Measurements from ENCODE around the gene EVI2A.
"Not testable (repeated sequence)": the region's sequence is repeated elsewhere in the genome, so short reads cannot be mapped to it uniquely, and the experiment has no call there.

The EVI2A gene

GRCh38 chr17:31297090-31297489, 24.3 kb downstream of the EVI2A start, which contains the start of gene OMG:
OMG (minus strand) TSS chr17:31297239; CDS start chr17:31296331, 908 bp downstream.
- H3K9me3 ChIP-seq, result no peaks in the 10 kb centered on the region
- H3K36me3 ChIP-seq, result 0 out of 2 replicates have a peak, but pooled peaks cover 3% of the 10 kb centered on the region
- no peak within 1 kb of the TSS for H3K4me3 ChIP-seq
- H3K27me3 ChIP-seq, result no peaks in the 10 kb centered on the region
- H3K4me1 ChIP-seq, result no peaks in the 10 kb centered on the region
- no peak within 1 kb of the TSS for H3K9ac ChIP-seq
- no peak for TF ChIP-seq Cebpa-rat (IDR thresholded peaks at IDR 0.05)
- H3K27ac ChIP-seq, result no peak within 1 kb of the TSS
- no peak within 1 kb of the TSS for H3K4me2 ChIP-seq
- no peaks in the 10 kb centered on the region for H4K20me1 ChIP-seq

DNA sequence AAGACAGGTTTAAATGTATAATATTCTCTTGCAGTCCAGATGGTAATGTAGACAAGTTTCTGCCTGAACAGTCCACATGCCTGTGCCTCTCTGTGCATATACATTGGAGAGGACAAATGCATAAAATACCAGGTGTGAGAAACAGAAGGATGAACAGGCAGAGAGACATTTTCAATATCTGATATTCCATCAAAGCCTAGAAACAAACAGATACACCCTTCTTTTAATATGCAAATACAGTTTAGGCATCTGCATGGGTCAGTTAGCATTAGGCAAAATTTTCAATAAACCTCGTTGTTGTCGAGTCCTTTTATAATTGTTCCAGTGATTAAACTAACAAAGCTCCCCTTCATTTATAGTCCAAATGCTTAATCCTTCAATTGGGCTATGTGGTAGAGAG, 25.3 kb downstream of the EVI2A start:
- no peaks in the 10 kb centered on the region for H4K20me1 ChIP-seq
- no peak for TF ChIP-seq Cebpa-rat (IDR thresholded peaks at IDR 0.05)

GRCh38 chr17:31295489-31295871, 25.9 kb downstream of the EVI2A start:
- TF ChIP-seq Cebpa-rat (IDR thresholded peaks at IDR 0.05), result no peak
- H3K4me2 ChIP-seq, result no peak overlapping the region
- H3K4me3 ChIP-seq, result no peak overlapping the region

More for the DNA sequence above, 25.3 kb downstream of the EVI2A start:
- H3K4me3 ChIP-seq, result no peak overlapping the region
- no peaks in the 10 kb centered on the region for H3K9me3 ChIP-seq
- H3K9ac ChIP-seq, result no peak overlapping the region
- no peak overlapping the region for H3K4me2 ChIP-seq
- no peaks in the 10 kb centered on the region for H3K27me3 ChIP-seq
- H3K27ac ChIP-seq, result no peak overlapping the region
- H3K36me3 ChIP-seq, result 0 out of 2 replicates have a peak, but pooled peaks cover 7% of the 10 kb centered on the region
- no peaks in the 10 kb centered on the region for H3K4me1 ChIP-seq

DNA sequence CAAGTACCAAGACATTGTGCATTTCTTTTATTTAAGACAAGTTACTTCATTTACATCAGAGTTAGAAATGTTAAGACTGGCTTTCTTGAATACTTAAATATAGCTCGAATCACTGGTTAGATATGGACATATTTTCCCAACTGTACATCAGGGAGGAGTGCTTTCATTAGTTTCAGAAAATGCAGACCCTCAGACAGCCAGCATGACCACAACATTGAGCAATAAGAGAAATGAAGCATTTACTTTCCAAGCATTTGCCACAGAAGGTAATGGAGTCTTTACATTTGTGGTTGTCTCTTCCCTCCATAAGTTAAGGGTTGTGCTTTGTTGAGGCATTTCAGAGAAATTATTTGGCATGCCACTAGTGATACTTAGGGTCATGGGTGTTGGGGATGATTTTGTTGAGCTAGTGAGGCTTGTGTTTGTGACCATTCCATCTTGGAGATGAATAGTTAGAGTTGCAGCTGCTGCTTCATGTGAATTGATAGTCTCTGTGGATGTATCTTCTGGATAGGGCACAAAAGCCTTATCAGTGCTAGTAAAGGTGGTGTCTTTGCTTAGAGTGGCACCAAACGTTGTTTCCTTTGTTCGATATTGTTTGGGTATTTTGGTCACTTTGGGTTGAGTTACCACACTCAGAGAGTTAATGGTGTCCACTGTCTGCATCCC, 26.5 kb downstream of the EVI2A start:
- Histone ChIP-seq H3K9me3 (no peaks in the 10 kb centered on the region), H3K27ac (no peak overlapping the region), H3K36me3 (0 out of 2 replicates have a peak, but pooled peaks cover 7% of the 10 kb centered on the region), H3K4me2 (no peak overlapping the region), H3K9ac (no peak overlapping the region), H3K4me3 (no peak overlapping the region), H3K27me3 (no peaks in the 10 kb centered on the region), H3K4me1 (no peaks in the 10 kb centered on the region), H4K20me1 (no peaks in the 10 kb centered on the region)
- TF ChIP-seq Cebpa-rat (IDR thresholded peaks at IDR 0.05), result no peak

More at GRCh38 chr17:31295489-31295871, 25.9 kb downstream of the EVI2A start:
- H4K20me1 ChIP-seq, result no peaks in the 10 kb centered on the region
- no peaks in the 10 kb centered on the region for H3K27me3 ChIP-seq
- H3K36me3 ChIP-seq, result 0 out of 2 replicates have a peak, but pooled peaks cover 7% of the 10 kb centered on the region
- H3K4me1 ChIP-seq, result no peaks in the 10 kb centered on the region
- no peaks in the 10 kb centered on the region for H3K9me3 ChIP-seq
- H3K27ac ChIP-seq, result no peak overlapping the region
- H3K9ac ChIP-seq, result no peak overlapping the region

DNA sequence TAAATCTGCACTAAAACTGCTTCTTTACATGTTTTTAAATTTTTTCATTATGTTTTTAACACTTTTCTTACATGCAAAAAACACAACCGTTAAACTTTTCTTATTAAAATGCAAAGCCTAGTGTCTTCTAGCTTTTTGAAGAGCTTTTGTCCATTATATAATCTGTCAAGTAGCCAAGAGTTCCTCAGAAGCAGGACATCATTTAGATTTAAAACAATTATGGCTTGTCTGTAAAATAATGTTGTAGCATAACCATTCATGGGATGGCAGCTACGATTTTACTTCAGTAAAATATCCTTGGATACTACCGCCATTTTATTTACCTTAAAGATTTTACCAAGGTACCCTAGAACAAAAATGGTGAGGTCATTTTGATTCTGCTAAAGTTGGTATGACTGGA, 27.2 kb downstream of the EVI2A start:
- Histone ChIP-seq H3K36me3 (0 out of 2 replicates have a peak, but pooled peaks cover 7% of the 10 kb centered on the region), H3K4me2 (no peak overlapping the region), H3K9me3 (no peaks in the 10 kb centered on the region), H4K20me1 (no peaks in the 10 kb centered on the region), H3K4me3 (no peak overlapping the region), H3K4me1 (no peaks in the 10 kb centered on the region), H3K9ac (no peak overlapping the region), H3K27ac (no peak overlapping the region), H3K27me3 (no peaks in the 10 kb centered on the region)
- no peak for TF ChIP-seq Cebpa-rat (IDR thresholded peaks at IDR 0.05)

DNA sequence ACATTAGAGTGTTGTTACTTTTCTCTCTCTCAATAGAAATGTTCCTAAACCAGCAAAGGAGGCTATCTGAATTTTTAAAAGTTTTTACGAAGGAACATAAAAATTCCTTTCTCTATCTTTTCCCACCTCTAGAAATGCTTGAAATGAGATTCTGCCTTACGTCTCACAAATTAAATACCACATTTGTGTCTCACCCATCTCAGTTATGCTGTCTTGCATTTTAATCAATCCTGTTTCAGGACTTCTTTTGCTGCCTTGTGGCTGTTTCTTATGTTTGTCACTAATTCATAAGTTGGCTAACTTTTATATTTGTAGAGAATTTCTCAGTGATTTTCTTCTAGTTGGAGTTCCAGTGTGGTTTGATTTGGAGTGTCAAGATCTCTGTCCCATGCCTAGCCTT, 27.8 kb downstream of the EVI2A start:
- H3K36me3 ChIP-seq, result 0 out of 2 replicates have a peak, but pooled peaks cover 7% of the 10 kb centered on the region

GRCh38 chr17:31291820-31292219, 29.6 kb downstream of the EVI2A start:
- no peaks in the 10 kb centered on the region for H3K9me3 ChIP-seq
- H3K27ac ChIP-seq, result no peak overlapping the region
- H3K4me2 ChIP-seq, result no peak overlapping the region
- H3K4me3 ChIP-seq, result no peak overlapping the region
- H3K27me3 ChIP-seq, result no peaks in the 10 kb centered on the region
- 0 out of 2 replicates have a peak, but pooled peaks cover 4% of the 10 kb centered on the region for H3K36me3 ChIP-seq
- no peaks in the 10 kb centered on the region for H4K20me1 ChIP-seq
- H3K4me1 ChIP-seq, result no peaks in the 10 kb centered on the region
- TF ChIP-seq Cebpa-rat (IDR thresholded peaks at IDR 0.05), result no peak
- no peak overlapping the region for H3K9ac ChIP-seq

More for the DNA sequence above, 27.8 kb downstream of the EVI2A start:
- Histone ChIP-seq H4K20me1 (no peaks in the 10 kb centered on the region), H3K4me2 (no peak overlapping the region), H3K9me3 (no peaks in the 10 kb centered on the region), H3K27ac (no peak overlapping the region), H3K4me1 (no peaks in the 10 kb centered on the region), H3K27me3 (no peaks in the 10 kb centered on the region), H3K4me3 (no peak overlapping the region), H3K9ac (no peak overlapping the region)
- no peak for TF ChIP-seq Cebpa-rat (IDR thresholded peaks at IDR 0.05)

- H3K27me3 ChIP-seq, result no peaks in the 10 kb centered on the region
- 0 out of 2 replicates have a peak, but pooled peaks cover 7% of the 10 kb centered on the region for H3K36me3 ChIP-seq
- no peak overlapping the region for H3K4me3 ChIP-seq
- no peak overlapping the region for H3K9ac ChIP-seq
- no peaks in the 10 kb centered on the region for H3K4me1 ChIP-seq
- no peak overlapping the region for H3K27ac ChIP-seq
- no peaks in the 10 kb centered on the region for H4K20me1 ChIP-seq
- no peaks in the 10 kb centered on the region for H3K9me3 ChIP-seq
- no peak overlapping the region for H3K4me2 ChIP-seq
- TF ChIP-seq Cebpa-rat (IDR thresholded peaks at IDR 0.05), result no peak
These were observed 31.6 kb downstream of the EVI2A start for GRCh38 chr17:31289790-31290189.

DNA sequence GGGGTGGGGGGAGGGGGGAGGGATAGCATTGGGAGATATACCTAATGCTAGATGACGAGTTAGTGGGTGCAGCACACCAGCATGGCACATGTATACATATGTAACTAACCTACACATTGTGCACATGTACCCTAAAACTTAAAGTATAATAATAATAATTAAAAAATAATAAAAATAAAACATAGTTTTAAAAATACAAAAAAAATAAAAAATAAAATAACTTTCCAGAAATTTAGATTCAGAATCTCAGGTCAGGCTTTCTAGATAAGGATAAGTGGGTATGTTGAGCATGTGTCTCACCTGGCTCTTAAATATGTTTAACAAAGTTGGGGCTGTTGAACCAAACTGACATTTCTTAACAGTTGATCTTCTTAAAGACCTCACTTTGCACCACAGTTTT, 33.5 kb downstream of the EVI2A start:
- not testable (repeated sequence) for H3K9ac ChIP-seq, H3K4me2 ChIP-seq, H3K4me3 ChIP-seq, H3K27me3 ChIP-seq, H3K9me3 ChIP-seq, H3K27ac ChIP-seq, H3K4me1 ChIP-seq, H4K20me1 ChIP-seq
- H3K36me3 ChIP-seq, result peaks cover 17% of the 10 kb centered on the region; the same call in 1 of the 2 replicates

DNA sequence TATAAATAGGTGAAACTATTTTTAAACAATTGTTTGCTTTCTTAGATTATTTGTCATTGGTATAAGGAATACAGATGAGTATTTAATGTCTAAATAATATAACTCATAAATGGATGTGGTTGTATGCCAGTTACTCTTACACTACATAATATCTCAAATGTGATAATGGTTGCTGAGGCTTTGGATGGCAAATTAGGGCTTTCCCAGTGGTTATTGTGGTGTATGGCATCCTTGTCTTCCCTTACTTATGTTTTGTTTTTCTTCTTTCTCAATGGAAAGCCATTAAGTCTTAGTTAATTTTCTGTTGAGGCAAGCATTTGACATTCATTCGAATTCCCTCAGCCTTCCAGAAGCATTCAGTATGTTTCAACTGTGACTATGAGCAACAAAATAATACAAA, 34.8 kb downstream of the EVI2A start:
- Histone ChIP-seq H3K9ac (no peak overlapping the region), H3K36me3 (peaks cover 26% of the 10 kb centered on the region)

More for the DNA sequence above, 34.8 kb downstream of the EVI2A start:
- no peak for TF ChIP-seq Cebpa-rat (IDR thresholded peaks at IDR 0.05)
- Histone ChIP-seq H3K9me3 (no peaks in the 10 kb centered on the region), H4K20me1 (no peaks in the 10 kb centered on the region), H3K4me3 (no peak overlapping the region), H3K4me1 (no peaks in the 10 kb centered on the region), H3K27me3 (no peaks in the 10 kb centered on the region), H3K4me2 (no peak overlapping the region), H3K27ac (no peak overlapping the region)

All from BLaER1 (cell line).